ENCODE results near the gene PRUNE1.

DNA sequence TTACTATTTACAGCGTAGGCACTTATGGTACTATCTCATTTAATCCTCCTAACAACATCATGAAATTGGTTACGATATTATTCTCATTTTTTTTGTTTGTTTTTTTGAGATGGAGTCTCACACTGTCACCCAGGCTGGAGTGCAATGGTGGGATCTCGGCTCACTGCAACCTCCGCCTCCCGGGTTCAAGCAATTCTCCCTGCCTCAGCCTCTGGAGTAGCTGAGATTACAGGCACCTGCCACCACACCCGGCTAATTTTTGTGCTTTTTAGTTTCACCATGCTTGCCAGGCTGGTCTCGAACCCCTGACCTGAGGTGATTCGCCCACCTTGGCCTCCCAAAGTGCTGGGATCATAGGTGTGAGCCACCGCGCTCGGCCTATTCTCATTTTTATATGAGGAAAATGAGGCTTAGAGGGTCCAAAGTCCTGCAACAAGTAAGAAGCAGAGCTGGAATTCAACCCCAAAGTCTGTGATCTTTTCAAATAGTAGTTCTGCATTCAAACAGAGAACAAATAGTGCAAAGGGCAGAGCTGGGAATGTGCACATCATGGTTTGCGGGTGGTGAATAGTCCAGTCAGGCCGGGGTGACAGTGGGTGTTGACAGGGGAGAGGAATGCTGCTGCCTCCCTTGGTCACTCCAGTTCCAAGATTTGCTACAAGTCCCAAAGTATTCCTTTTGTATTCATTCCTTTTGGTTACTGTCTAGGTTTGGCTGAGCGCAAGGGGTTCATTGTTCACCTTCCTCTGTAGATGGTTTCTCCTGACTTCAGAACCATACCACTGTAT is 4.6 kb downstream of the PRUNE1 start:
- TF ChIP-seq, protein P1, sequence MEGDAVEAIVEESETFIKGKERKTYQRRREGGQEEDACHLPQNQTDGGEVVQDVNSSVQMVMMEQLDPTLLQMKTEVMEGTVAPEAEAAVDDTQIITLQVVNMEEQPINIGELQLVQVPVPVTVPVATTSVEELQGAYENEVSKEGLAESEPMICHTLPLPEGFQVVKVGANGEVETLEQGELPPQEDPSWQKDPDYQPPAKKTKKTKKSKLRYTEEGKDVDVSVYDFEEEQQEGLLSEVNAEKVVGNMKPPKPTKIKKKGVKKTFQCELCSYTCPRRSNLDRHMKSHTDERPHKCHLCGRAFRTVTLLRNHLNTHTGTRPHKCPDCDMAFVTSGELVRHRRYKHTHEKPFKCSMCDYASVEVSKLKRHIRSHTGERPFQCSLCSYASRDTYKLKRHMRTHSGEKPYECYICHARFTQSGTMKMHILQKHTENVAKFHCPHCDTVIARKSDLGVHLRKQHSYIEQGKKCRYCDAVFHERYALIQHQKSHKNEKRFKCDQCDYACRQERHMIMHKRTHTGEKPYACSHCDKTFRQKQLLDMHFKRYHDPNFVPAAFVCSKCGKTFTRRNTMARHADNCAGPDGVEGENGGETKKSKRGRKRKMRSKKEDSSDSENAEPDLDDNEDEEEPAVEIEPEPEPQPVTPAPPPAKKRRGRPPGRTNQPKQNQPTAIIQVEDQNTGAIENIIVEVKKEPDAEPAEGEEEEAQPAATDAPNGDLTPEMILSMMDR (IDR thresholded peaks at IDR 0.05) = no peak
- no peak for TF ChIP-seq POLR2A (IDR thresholded peaks at IDR 0.05)

Measured in body of pancreas (tissue), 4 donors.